ENCODE data around the gene CCER1.

Gene CCER1

DNA sequence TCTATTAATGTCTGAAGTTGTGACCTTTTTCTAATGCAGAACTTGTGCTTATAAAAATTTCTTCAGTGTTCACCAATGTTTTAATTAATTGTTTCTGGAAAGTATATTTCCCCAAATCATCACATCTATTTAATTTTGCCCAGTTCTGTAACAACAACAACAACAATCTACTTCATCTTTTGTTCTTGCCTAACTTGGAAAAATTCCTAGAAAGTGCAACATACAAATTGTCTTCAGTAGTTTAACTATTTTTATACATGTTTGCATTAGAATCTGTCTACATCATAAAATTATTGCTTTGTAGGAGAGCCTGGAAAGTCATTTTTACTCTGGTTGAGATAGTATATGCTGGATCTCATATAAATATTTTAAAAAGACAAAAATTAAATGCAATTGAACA, 38.5 kb downstream of the CCER1 start:
- no peak for DNase-seq

GRCh38 chr12:90915353-90915752, 39.6 kb downstream of the CCER1 start:
- no peak for DNase-seq

DNA sequence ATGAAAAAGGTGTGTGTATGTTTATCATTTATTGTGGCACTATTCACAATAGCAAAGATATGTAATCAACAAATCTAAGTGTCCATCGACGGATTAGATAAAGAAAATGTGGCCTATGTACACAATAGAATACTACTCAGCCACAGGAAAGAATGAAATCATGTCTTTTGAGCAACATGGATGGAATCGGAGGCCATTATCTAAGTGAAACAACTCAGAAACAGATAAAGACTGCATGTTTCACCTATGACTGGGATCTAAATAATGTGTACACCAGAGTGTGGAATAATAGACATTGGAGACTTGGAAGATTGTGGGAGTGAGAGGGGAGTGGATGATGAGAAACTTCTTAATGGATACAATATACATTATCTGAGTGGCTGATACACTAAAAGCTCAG, 44.0 kb downstream of the CCER1 start:
- DNase-seq: no peak

DNA sequence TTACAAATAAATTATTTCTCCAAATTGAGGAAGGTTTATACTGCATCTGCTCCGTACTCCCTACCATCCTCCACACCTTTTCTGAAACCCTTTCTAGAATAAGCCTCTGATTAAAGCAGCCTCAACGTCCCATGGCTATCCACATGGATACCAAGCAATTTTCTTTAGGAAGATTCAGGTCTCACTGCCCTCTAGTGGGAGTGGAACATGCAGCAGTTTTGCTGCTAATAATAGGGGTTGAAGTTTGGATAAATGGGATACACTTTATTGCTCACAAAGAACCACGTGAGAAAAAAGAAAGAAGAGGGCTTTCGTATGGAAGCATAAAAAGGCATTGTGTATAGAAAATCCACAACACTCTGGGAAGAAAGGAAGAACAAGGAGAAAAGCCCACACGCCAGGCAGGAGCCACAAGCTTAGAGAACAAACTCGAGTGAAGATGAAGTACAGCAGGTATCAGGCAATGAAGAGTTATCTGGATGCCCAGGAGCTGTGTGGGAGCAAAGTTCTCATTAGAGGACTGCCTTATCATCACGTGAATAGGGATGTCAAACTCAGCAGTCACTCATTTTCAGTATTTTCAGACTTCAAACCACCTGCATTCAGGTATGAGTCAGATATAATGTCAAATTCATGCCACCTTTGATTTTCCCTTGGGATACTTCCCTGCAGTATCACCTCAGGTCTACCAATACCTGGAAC, 45.8 kb downstream of the CCER1 start:
- DNase-seq: peak; percentile 27

GRCh38 chr12:90908465-90908864, 46.5 kb downstream of the CCER1 start:
- DNase-seq: no peak

DNA sequence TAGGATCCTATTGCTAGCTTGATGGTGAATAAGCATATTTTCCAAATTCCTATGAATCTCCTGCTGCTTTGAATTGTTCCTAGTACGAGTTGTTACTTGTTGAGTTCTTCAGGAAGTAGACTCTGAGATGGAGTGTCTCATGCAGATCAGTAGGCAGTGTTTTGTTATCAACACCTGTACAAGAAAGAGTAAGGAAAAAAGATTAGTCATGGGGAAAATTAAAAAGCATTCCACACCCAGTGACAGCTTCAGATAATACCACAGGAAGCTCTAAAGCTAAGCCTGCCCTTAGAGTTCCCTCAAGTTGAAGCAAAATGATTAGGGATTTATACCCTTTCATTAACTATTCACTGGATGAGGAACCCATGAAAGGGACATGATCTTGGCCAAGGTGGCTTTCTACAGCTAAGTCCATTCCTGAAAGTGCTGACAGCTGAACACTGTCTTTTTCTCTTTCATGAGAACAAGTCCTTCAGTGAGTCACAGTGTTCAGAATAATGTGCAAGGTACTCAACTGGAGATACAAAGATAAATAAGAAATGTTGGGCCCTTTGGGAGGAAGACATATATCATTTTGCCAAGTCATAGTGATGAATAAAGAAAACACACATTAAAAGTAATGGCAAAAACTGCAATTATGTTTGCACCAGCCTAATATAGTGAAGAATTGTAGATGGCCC, 49.1 kb downstream of the CCER1 start:
- no peak for DNase-seq

DNA sequence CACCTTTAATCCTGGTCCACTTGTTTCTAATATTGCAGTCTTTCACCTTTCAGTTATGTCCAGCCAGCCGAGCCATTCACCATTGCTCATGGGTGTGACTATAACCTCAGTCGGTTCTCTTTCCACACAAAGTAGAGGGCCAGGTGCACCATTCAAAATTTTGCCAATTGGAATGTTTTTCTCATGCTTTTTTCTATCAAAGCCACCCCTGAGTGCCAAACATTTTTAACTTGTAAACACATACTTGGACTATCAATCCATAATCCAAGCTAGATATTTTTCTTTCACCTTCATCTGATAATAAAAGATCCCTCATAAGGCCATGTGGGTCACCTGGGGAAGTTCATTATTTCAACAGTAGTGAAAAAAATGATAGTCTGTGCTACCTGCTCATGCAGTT, 52.4 kb downstream of the CCER1 start:
- DNase-seq: no peak
